Coronary artery (tissue), 2 donors: ENCODE data around the gene ZYX.

ENCODE experiments used
- DNase-seq: peaks from one replicate; pipeline ENCODE4 v3.0.0-alpha.2; 2017; ENCODE audit warnings: low spot score
- H3K27ac ChIP-seq, 2 donors: fragments of 200-600 bp; sonication (generic); one replicate each; pipeline ENCODE4 v1.5.1; 2016 to 2019
- H3K4me3 ChIP-seq: fragments of 200-600 bp; sonication (generic); 2 replicates; pipeline ENCODE4 v1.5.1; 2016; ENCODE audit warnings: mild to moderate bottlenecking, moderate library complexity
- CTCF ChIP-seq: fragments of 200-600 bp; sonication (generic); IDR thresholded peaks from one replicate; pipeline ENCODE4 v1.5.1; 2019; ENCODE audit warnings: antibody characterized with exemption

ZYX gene

GRCh38 chr7:143380646-143381426 lies at the start of gene ZYX:
Gene ZYX, plus strand, starts transcription at chr7:143381345. Its CDS starts 227 bp downstream, at chr7:143381572.
- H3K4me3 ChIP-seq: peak within 1 kb of the TSS; percentile 79
- DNase-seq: peak; percentile 98
- no peak for TF ChIP-seq CTCF
- H3K27ac ChIP-seq: peak within 1 kb of the TSS; percentile 95 to 99

GRCh38 chr7:143334244-143334643 lies 46.9 kb upstream of the ZYX start:
- no peak for TF ChIP-seq CTCF
- Histone ChIP-seq H3K27ac (no peak overlapping the region), H3K4me3 (no peak overlapping the region)

GRCh38 chr7:143337216-143337615 lies 43.9 kb upstream of the ZYX start:
- no peak overlapping the region for H3K27ac ChIP-seq
- DNase-seq: no peak
- no peak overlapping the region for H3K4me3 ChIP-seq
- TF ChIP-seq CTCF: no peak

More at GRCh38 chr7:143334244-143334643, 46.9 kb upstream of the ZYX start:
- no peak for DNase-seq

GRCh38 chr7:143341842-143342241 lies 39.3 kb upstream of the ZYX start:
- H3K27ac ChIP-seq: no peak overlapping the region
- H3K4me3 ChIP-seq: no peak overlapping the region
- no peak for DNase-seq
- no peak for TF ChIP-seq CTCF

GRCh38 chr7:143343596-143343995 lies 37.5 kb upstream of the ZYX start:
- H3K27ac ChIP-seq: no peak overlapping the region
- DNase-seq: no peak
- no peak for TF ChIP-seq CTCF
- no peak overlapping the region for H3K4me3 ChIP-seq

- no peak for DNase-seq
- no peak for TF ChIP-seq CTCF
- Histone ChIP-seq H3K27ac (no peak overlapping the region), H3K4me3 (peak overlapping the region; percentile 54)
Measured at GRCh38 chr7:143345428-143345900, 35.7 kb upstream of the ZYX start.

GRCh38 chr7:143346018-143346417 lies 35.1 kb upstream of the ZYX start:
- DNase-seq: no peak
- TF ChIP-seq CTCF: no peak
- Histone ChIP-seq H3K27ac (no peak overlapping the region), H3K4me3 (no peak overlapping the region)
